T-helper 2 cell (primary cell): ENCODE results near the gene FAM229B.

Experiments
- DNase-seq, 5 experiments: peaks; one replicate each; pipeline versions ENCODE4 v3.0.0 to v3.0.0-alpha.2; 2012 to 2022

FAM229B gene

GRCh38 chr6:112144145-112144926 lies 56.9 kb downstream of the FAM229B start:
- no peak for DNase-seq

GRCh38 chr6:112145080-112145573 lies 57.7 kb downstream of the FAM229B start:
- DNase-seq, result no peak

- no peak for DNase-seq
Observed at GRCh38 chr6:112148103-112148502, 60.7 kb downstream of the FAM229B start.

- DNase-seq, result no peak
Observed at GRCh38 chr6:112149236-112149635, 61.8 kb downstream of the FAM229B start.

GRCh38 chr6:112149719-112150263 lies 62.4 kb downstream of the FAM229B start:
- no peak for DNase-seq

- no peak for DNase-seq
Observed at GRCh38 chr6:112150363-112150762, 63.0 kb downstream of the FAM229B start.
